CD4-positive, CD25-positive, alpha-beta regulatory T cell (primary cell): ENCODE results near the gene C6orf89. TPM values are rescaled to one million over a fixed set of nuclear protein-coding genes. Genes with fewer than 3 reads are reported as not detected.

ENCODE experiments used
- ATAC-seq, 2 donors: fragments of 150-1000 bp; cut with Tn5 transposase; one replicate each; pipeline ENCODE4 v1.10.0; 2021; ENCODE audit warnings: low read depth in 2 of 2, moderate number of reproducible peaks in 2 of 2, moderate library complexity in 1 of 2
- DNase-seq, 3 donors: peaks; one replicate each; pipeline versions ENCODE4 v3.0.0 to v3.0.0-alpha.2; 2012 to 2022; ENCODE audit warnings: mixed read lengths in 1 of 3
- H3K27ac ChIP-seq: one replicate; pipeline ENCODE4 v1.7.0; 2013; ENCODE audit warnings: mild to moderate bottlenecking, low read length; ENCODE audit not compliant: insufficient read depth, poor library complexity, severe bottlenecking
- H3K27me3 ChIP-seq: one replicate; pipeline ENCODE4 v1.7.0; 2013; ENCODE audit warnings: low read length; ENCODE audit not compliant: control insufficient read depth, insufficient read depth
- H3K36me3 ChIP-seq: one replicate; pipeline ENCODE4 v1.7.0; 2013; ENCODE audit warnings: mild to moderate bottlenecking, low read length, moderate library complexity; ENCODE audit not compliant: control insufficient read depth, insufficient read depth
- H3K4me1 ChIP-seq: 2 replicates; pipeline ENCODE4 v1.7.0; 2013; ENCODE audit warnings: mild to moderate bottlenecking, low read length; ENCODE audit not compliant: insufficient read depth, control insufficient read depth, poor library complexity, severe bottlenecking
- H3K4me3 ChIP-seq: one replicate; pipeline ENCODE4 v1.7.0; 2013; ENCODE audit warnings: low read depth, mild to moderate bottlenecking, low read length, moderate library complexity
- H3K9me3 ChIP-seq, 2 experiments: 1 replicate in 1 of 2; 2 replicates in 1 of 2; pipeline ENCODE4 v1.7.0; 2013; ENCODE audit warnings: low read length in 2 of 2, mild to moderate bottlenecking in 1 of 2, moderate library complexity in 1 of 2; ENCODE audit not compliant: control insufficient read depth in 2 of 2
- H3K27ac Mint-ChIP-seq, 3 donors: one replicate each; pipeline ENCODE4 v1.8.0; 2020 to 2022; ENCODE audit warnings: mild to moderate bottlenecking in 3 of 3, mixed read lengths in 3 of 3, moderate library complexity in 2 of 3
- H3K27me3 Mint-ChIP-seq: one replicate; pipeline ENCODE4 v1.8.0; 2022; ENCODE audit warnings: mild to moderate bottlenecking, mixed read lengths
- H3K36me3 Mint-ChIP-seq: one replicate; pipeline ENCODE4 v1.8.0; 2020; ENCODE audit warnings: mixed read lengths
- H3K4me1 Mint-ChIP-seq, 4 donors: one replicate each; pipeline ENCODE4 v1.8.0; 2020 to 2022; ENCODE audit warnings: mixed read lengths in 4 of 4, mild to moderate bottlenecking in 1 of 4
- H3K4me3 Mint-ChIP-seq, 4 donors: one replicate each; pipeline ENCODE4 v1.8.0; 2020 to 2022; ENCODE audit warnings: mild to moderate bottlenecking in 4 of 4, mixed read lengths in 4 of 4, moderate library complexity in 3 of 4
- H3K9me3 Mint-ChIP-seq, 7 donors: one replicate each; pipeline ENCODE4 v1.8.0; 2020 to 2022; ENCODE audit warnings: mixed read lengths in 7 of 7, mild to moderate bottlenecking in 3 of 7, moderate library complexity in 2 of 7
- polyA plus RNA-seq, 4 donors: library from polyadenylated mRNA; unstranded; fragments of 300-500 nt; fragmentation: Illumina TruSeq; gene quantifications; one replicate each; pipeline ENCODE4 v1.2.3, GENCODE V29; 2021
- total RNA-seq: library from RNA; stranded (reverse); gene quantifications from one replicate; pipeline ENCODE4 v1.2.3, GENCODE V29; 2022

Gene C6orf89
- total and polyA plus RNA-seq, 5 donors from 2014 or later, result 33.8 to 49.1 (median 42.8) TPM

GRCh38 chr6:36840432-36841403, 45.0 kb upstream of the C6orf89 start:
- ATAC-seq, result peak in 1 of 2 donors; percentile 40
- Histone ChIP-seq H3K27me3 (peaks cover 12% of the 10 kb centered on the region), H3K27ac (no peak overlapping the region), H3K36me3 (no peaks in the 10 kb centered on the region), H3K4me1 (peaks cover 18% of the 10 kb centered on the region), H3K4me3 (no peak overlapping the region), H3K9me3 (no peaks in the 10 kb centered on the region)
- Mint-ChIP-seq H3K4me3 (peak overlapping the region; percentile 70 to 80 (median 75)), H3K4me1 (peaks cover 0 to 20% (median 3%) of the 10 kb centered on the region in 4 donors), H3K27me3 (peaks cover 34% of the 10 kb centered on the region), H3K9me3 (peaks cover 0 to 1% (median 0%) of the 10 kb centered on the region in 7 donors), H3K36me3 (peaks cover 5% of the 10 kb centered on the region), H3K27ac (no peak overlapping the region)
- peak in 1 of 3 donors; percentile 34 for DNase-seq

DNA sequence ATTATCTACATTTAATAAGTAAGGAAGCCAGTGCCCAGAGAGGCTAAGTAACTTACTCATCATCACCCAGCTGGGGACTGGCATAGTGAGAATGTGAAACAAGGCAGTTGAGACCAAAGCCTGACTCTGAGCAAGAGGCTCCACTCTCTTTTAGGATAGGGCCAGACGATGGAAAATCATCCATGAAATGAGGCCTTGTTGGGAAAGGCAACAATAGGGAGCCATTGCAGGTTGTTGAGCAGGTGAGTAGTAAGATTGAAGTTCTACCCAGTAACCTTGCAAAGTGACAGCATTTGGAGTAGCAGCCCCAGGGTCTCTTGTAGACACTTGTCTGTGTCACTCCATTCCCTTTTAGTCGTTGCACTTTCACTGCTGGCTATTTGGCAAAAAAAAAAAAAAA, 44.0 kb upstream of the C6orf89 start:
- no peak overlapping the region for H3K27ac ChIP-seq
- Mint-ChIP-seq H3K9me3 (peaks cover 0 to 1% (median 0%) of the 10 kb centered on the region in 7 donors), H3K4me3 (no peak overlapping the region)

GRCh38 chr6:36843170-36843569, 42.6 kb upstream of the C6orf89 start:
- Histone ChIP-seq H3K9me3 (no peaks in the 10 kb centered on the region), H3K27me3 (peaks cover 5% of the 10 kb centered on the region), H3K36me3 (no peaks in the 10 kb centered on the region), H3K4me1 (peaks cover 18% of the 10 kb centered on the region), H3K4me3 (no peak overlapping the region), H3K27ac (no peak overlapping the region)
- ATAC-seq (no peak), DNase-seq (no peak)
- peaks cover 23% of the 10 kb centered on the region for H3K27me3 Mint-ChIP-seq
- H3K27ac Mint-ChIP-seq, result no peak overlapping the region
- H3K4me3 Mint-ChIP-seq, result peak overlapping the region in 1 of 4 donors; percentile 43
- peaks cover 2% of the 10 kb centered on the region for H3K36me3 Mint-ChIP-seq
- peaks cover 0 to 20% (median 3%) of the 10 kb centered on the region in 4 donors for H3K4me1 Mint-ChIP-seq
- peaks cover 0 to 1% (median 0%) of the 10 kb centered on the region in 7 donors for H3K9me3 Mint-ChIP-seq

More for the DNA sequence above, 44.0 kb upstream of the C6orf89 start:
- H3K27ac Mint-ChIP-seq, result no peak overlapping the region
- Histone ChIP-seq H3K4me1 (peaks cover 18% of the 10 kb centered on the region), H3K36me3 (no peaks in the 10 kb centered on the region), H3K9me3 (no peaks in the 10 kb centered on the region), H3K4me3 (no peak overlapping the region), H3K27me3 (peaks cover 12% of the 10 kb centered on the region)
- ATAC-seq, result no peak
- H3K27me3 Mint-ChIP-seq, result peaks cover 30% of the 10 kb centered on the region
- peaks cover 5% of the 10 kb centered on the region for H3K36me3 Mint-ChIP-seq
- H3K4me1 Mint-ChIP-seq, result peaks cover 0 to 20% (median 3%) of the 10 kb centered on the region in 4 donors
- no peak for DNase-seq

GRCh38 chr6:36844232-36845170, 41.3 kb upstream of the C6orf89 start:
- Histone ChIP-seq H3K4me3 (no peak overlapping the region), H3K36me3 (no peaks in the 10 kb centered on the region), H3K27me3 (peaks cover 2% of the 10 kb centered on the region), H3K27ac (no peak overlapping the region), H3K9me3 (no peaks in the 10 kb centered on the region), H3K4me1 (peaks cover 11% of the 10 kb centered on the region)
- DNase-seq (no peak), ATAC-seq (no peak)
- no peak overlapping the region for H3K4me3 Mint-ChIP-seq
- no peak overlapping the region for H3K27ac Mint-ChIP-seq
- H3K9me3 Mint-ChIP-seq, result peaks cover 0 to 1% (median 0%) of the 10 kb centered on the region in 7 donors
- peaks cover 2% of the 10 kb centered on the region for H3K36me3 Mint-ChIP-seq
- peaks cover 15% of the 10 kb centered on the region for H3K27me3 Mint-ChIP-seq
- H3K4me1 Mint-ChIP-seq, result peaks cover 0 to 14% (median 3%) of the 10 kb centered on the region in 4 donors

GRCh38 chr6:36845233-36845632, 40.5 kb upstream of the C6orf89 start:
- H3K9me3 ChIP-seq, result peaks cover 4% of the 10 kb centered on the region in 2 experiments
- peaks cover 4% of the 10 kb centered on the region for H3K4me1 ChIP-seq
- H3K27me3 Mint-ChIP-seq, result peaks cover 12% of the 10 kb centered on the region
- H3K27ac Mint-ChIP-seq, result no peak overlapping the region
- peaks cover 0 to 3% (median 0%) of the 10 kb centered on the region in 7 donors for H3K9me3 Mint-ChIP-seq
- peaks cover 0 to 11% (median 4%) of the 10 kb centered on the region in 4 donors for H3K4me1 Mint-ChIP-seq
- H3K36me3 Mint-ChIP-seq, result peaks cover 6% of the 10 kb centered on the region
- ATAC-seq, result no peak
- H3K27ac ChIP-seq, result no peak overlapping the region
- H3K4me3 ChIP-seq, result no peak overlapping the region
- no peak for DNase-seq
- peaks cover 2% of the 10 kb centered on the region for H3K27me3 ChIP-seq
- no peaks in the 10 kb centered on the region for H3K36me3 ChIP-seq
- no peak overlapping the region for H3K4me3 Mint-ChIP-seq

GRCh38 chr6:36847152-36847551, 38.6 kb upstream of the C6orf89 start:
- Histone ChIP-seq H3K27me3 (no peaks in the 10 kb centered on the region), H3K4me3 (no peak overlapping the region), H3K4me1 (no peaks in the 10 kb centered on the region), H3K9me3 (peaks cover 10 to 18% of the 10 kb centered on the region in 2 experiments), H3K27ac (no peak overlapping the region), H3K36me3 (no peaks in the 10 kb centered on the region)
- Mint-ChIP-seq H3K27ac (peak overlapping the region in 1 of 3 donors; percentile 37), H3K27me3 (peaks cover 4% of the 10 kb centered on the region), H3K9me3 (peaks cover 0 to 10% (median 1%) of the 10 kb centered on the region in 7 donors), H3K4me3 (no peak overlapping the region), H3K4me1 (peaks cover 0 to 2% (median under 1%) of the 10 kb centered on the region in 4 donors), H3K36me3 (peaks cover 8% of the 10 kb centered on the region)
- DNase-seq (no peak), ATAC-seq (no peak)

DNA sequence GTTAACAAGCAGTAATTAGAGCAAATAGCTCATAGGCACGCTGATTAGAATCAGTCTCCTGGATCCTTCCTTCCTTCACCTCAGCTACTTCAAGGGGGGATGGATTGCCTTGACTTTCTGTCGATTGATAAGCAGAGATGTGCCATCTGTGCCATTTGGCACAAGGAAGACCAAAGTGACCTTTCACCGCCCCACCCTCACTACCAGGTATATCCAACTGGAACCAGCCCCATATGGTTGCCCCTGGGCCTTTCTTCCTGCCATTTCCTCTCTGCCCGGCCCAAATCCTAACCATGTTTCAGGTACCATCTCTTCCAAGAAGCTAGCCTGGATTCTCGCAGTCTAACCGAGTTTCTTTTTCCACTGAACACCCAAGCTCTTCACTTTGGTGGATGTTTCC, 37.8 kb upstream of the C6orf89 start:
- H3K9me3 ChIP-seq, result peaks cover 10 to 18% of the 10 kb centered on the region in 2 experiments
- no peaks in the 10 kb centered on the region for H3K4me1 ChIP-seq
- no peak overlapping the region for H3K27ac Mint-ChIP-seq
- H3K27ac ChIP-seq, result no peak overlapping the region
- H3K4me3 Mint-ChIP-seq, result no peak overlapping the region
- H3K36me3 Mint-ChIP-seq, result peaks cover 11% of the 10 kb centered on the region
- no peaks in the 10 kb centered on the region for H3K27me3 ChIP-seq
- peaks cover under 1% of the 10 kb centered on the region for H3K27me3 Mint-ChIP-seq
- no peak for DNase-seq
- peaks cover 3% of the 10 kb centered on the region for H3K36me3 ChIP-seq
- H3K9me3 Mint-ChIP-seq, result peaks cover 0 to 10% (median 1%) of the 10 kb centered on the region in 7 donors
- H3K4me1 Mint-ChIP-seq, result peaks cover 0 to 2% (median under 1%) of the 10 kb centered on the region in 4 donors
- no peak for ATAC-seq
- H3K4me3 ChIP-seq, result no peak overlapping the region
